Stimulated activated CD8-positive, alpha-beta memory T cell treated with anti-CD3 and anti-CD28 coated beads, Interleukin-15, amount 100 ng/mL, for 4 hours (primary cell): Measurements from ENCODE around the gene ELOVL1.
"Not testable (repeated sequence)": the region's sequence is repeated elsewhere in the genome, so short reads cannot be mapped to it uniquely, and the experiment has no call there.

ENCODE experiments used
- DNase-seq, 2 donors: peaks; one replicate each; pipeline ENCODE4 v3.0.0-alpha.2; 2020; ENCODE audit warnings: low read depth in 2 of 2

ELOVL1 gene

DNA sequence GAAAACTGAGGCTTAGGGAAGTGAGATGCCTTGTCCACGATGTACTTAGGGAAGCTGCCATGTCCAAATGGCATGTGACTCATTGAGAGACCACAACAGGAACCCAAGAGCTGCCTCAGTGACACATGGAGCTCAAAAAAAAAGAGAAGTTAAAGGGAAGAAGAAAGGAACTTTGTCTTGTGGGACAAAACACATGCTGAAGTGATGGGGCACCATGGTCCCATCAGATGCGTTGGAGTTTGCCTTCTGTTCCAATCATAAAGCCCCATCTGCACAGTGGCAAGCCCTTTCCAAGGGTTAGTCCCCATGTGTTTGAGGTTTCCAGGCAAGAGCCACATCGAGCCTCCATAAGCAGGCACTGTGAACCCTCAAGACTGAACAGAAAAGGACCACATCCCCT is 13.8 kb upstream of the ELOVL1 start:
- no peak for DNase-seq

DNA sequence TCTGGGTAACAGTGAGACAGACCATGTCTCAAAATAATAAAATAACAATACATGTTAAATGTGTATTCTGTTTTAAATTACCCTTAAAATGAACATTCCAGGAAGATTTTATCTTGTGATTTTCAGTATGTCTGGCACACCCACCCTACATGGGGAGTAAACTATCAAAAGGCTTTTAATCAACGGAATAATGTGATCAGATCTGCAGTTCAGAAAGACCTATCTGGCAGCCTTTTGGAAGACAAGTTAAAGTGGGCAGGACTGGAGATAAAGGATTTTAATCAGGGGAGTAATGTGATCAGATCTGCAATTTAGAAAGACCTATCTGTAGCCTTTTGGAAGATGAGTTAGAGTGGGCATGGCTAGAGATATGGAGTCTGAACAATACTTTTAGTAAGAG is 11.7 kb upstream of the ELOVL1 start:
- DNase-seq: no peak

DNA sequence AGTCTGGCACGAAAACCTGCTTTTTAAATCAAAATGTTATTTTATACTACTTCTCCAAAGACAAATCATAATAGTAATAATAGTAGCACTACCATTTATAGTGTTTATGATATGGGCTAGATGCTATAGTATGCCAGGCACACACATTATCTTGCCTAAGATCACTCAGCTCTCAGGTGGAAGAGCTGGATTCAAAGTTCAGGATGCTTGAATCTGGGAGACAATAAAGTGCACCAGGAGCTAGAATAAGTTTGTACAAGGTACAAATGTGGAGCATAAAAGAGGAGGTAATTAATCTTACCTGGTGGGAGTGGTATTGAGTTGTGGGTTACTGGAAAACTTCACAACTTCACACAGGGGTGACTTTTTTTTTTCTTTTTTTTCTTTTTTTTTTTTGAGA is 10.0 kb upstream of the ELOVL1 start:
- no peak for DNase-seq

DNA sequence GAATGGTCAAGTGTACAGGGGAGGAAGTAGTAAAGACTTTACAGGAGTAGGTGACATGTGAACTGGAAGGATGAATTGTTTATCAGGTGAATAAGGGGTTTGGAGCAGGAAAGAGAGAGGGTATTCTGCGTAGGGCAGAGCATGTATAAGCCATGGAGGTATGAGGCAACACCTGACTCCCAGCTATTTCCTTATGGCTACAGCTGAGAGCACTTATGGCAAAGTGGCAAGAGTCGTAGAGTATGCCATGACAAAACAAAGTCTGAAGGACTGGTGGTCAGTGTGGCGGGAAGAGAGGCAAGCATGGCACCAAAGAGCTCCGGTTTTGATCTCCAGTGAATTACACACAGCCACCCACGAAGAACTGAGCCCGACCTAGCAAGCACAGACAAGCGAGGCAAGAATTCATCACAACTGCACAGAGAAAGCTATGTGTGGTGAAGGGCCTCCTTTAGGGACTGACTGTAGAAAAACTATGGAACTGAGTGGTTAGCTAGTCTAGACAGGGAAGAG is 9.0 kb upstream of the ELOVL1 start:
- DNase-seq: no peak

DNA sequence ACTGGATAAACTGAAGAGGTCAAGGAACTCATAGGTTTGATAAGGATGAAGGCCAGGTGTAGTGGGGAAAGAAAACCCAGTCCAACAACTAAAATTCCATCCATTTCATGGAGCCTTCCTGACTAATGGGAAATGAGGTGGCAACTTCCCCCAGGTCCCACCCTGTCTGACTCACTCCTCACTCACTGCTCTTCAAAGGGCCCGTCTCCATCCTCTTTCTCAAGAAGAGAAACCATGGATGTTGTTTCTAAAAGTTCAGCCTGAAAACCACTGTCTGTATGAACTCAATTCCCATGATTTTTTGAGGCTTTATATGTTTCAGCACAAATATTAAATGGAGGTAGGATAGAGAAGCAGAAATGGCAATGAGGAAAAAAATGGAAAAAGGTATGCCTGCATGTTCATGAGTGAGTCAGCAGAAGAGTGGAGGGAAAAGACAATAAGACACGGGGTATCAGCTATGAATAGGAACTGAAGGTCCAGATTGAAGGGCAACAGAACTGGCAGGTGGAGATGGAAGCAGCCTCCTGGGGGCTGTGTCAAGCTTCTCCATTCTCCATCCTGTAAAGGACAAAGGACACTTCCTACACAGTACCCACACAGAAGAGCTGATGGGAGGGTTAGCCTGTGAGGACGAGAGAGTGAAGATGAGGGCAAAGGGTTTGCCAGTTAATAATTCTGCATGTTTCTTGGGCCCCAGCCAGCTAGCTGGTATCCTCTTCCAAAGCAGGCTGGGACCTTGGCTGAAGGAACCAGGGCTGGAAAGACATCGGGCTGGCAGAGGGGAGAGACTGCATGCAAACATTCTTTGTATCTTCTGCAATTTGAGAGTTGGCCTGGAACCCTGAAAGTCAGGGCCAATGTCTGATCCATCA is 5.5 kb upstream of the ELOVL1 start:
- no peak for DNase-seq

DNA sequence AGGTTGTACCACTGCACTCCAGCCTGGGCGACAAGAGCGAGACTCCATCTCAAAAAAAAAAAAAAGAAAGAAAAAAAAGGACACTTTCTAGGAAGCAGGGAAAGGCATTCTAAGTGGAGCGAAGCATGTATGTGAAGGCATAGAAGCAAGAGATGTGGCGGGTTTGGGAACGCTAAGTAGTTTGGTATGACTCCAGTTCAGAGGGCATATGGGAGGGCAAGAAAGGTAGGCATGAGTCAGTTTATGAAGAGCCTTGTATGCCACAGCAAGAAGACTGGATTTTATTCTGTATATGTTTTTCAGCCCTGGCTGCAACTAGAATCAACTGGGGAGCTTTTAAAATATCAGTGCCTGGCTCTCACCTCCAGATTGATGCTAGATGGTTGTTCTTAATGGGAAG is 4.4 kb upstream of the ELOVL1 start:
- DNase-seq: no peak

DNA sequence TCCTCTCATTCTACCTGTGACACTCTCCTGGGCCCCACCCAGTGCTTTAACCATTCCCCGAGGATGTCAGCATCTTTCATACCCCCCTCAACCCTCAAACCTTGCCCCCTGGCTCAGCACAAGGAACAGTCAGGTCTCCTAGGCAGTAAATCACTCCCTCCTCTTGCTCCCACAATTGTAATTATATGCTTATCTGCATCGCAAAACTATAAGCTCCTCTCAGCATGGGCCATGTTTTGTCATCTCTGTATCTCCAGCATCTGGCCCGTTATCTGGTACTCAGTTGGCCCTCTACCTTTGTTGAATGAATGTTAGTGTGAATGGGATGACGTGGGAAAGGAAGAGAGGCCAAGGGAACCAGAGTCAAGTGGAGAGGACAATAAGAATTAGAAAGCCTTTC is 2.8 kb upstream of the ELOVL1 start:
- no peak for DNase-seq

DNA sequence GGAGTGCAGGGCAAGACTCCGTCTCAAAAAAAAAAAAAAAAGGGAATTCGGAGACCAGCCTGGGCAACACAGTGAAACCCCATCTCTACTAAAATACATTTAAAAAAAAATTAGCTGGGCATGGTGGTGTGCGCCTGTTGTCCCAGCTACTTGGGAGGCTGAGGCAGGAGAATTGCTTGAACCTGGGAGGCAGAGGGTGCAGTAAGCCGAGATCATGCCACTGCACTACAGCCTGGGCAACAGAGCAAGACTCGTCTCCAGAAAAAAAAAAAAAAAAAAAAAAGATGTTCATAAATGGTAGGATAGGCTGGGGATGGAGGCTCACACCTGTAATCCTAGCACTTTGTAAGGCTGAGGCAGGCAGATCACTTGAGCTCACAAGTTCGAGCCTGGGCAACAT is 2.0 kb upstream of the ELOVL1 start:
- DNase-seq: not testable (repeated sequence)

DNA sequence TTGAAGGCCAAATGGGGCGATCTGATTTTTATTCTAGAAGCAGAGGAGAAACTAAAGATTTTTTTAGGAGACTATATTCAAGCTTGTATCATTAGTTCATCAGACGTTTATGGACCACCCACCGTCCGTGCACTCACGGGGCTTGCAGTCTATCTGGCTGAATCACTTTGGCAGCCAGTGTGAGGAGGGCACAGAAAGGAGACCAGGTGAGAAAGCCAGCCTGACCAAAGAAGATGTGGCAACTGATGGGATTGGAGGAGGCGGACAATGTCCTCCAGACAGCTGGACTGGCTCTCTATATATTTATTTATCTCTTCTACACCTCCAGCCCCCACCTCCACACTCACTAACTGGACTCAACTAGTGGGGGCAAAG is 822 bp upstream of the ELOVL1 start:
- no peak for DNase-seq

DNA sequence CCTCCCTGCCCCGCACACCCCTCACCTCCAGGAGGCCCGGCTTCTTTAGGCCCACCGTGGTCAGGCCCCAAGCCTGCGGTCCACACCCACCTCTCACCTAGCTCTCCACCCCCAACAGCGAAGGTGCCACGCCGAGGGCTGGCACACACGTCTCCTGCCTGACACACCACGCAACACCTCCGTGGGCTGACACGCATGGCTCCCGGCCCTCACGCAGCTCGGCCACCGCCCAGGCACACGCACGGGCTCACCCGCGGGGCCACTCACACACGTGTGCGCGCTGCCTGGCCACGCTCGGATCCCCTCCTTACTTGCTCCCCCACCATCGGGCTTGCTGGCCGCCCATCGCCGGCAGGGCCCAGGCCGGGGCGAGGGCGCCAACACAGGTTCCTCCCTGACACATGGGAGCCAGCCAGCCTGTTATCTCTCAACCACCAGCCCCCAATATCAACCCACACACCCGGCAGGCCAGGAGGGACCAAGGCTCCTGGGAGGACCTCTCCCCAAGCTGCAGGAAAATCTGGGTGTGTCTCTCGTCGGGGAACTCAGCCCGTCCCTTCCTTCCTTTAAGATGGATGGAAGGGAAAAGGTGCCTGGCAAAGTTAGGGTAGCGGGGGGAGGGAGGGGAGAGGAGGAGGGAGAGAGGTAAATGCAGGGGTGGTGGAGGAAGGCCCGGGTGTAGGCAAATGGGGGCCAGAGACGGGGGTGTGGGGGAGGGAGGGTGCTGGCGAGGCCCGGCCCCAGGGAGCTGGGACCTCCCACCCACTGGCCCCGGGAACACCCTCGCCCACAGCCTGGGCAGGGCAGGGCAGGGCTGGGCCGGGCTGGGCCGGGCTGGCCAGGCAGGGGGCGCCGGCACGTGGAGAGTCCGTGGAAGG is 546 bp downstream of the ELOVL1 start:
- no peak for DNase-seq

DNA sequence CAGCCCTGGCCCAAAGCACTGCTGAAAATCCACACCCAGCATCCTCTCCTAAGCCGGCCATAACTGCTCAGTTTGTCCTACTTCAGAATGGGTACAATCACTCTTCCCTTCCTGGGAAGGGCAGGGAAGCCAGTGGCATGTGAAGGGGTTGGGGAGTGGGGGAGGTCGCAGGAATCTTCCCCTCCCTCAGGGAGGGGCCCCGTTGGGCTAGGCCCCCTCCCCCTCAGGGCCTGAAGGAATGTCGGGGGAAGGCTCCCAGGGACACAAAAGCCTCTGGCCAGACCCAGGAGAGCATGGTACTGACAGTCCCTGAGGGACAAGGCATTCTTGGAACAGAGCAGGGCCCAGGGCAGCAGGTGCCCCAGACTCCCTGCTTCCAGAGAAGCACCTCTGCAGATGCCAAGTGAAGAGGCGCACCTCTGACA is 1.2 kb downstream of the ELOVL1 start:
- DNase-seq: no peak

DNA sequence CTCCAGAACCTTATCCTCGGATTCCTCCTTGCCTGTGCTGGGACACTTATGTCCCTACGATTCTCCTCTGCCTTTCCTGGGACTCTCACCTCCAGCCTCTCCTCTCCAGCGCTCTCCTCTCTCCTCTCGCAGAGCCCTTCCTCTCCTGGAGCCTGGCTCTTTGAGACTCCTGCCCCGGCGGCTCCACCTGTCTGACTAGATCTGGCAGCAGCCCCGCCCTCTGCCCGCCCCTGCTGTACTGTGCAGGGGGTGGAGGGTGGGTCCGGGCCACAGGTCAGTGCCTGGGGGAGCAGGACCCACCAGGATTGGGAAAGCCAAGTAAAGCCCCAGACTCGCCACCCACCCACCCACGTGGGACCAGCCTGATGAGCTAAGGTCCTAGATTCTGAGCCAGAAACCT is 1.6 kb downstream of the ELOVL1 start:
- no peak for DNase-seq

DNA sequence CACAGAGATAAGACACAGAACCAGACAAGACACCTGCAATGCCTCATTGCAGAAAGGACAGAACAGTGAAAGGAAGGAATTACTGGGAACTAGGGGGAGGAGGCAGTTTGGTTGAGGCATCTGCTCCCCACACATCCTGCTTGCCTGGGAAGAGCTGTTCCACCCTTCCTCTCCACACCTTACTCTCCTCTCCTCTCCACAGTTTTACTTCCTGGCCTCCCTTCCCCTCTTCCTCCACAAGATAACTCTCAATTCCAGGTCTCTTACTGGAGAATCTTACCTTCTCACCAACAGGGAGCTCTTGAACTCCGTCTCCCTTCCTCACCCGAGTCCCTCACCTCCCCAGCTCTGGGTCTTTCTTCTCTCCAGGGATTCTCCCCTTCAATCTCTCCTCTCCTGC is 2.1 kb downstream of the ELOVL1 start:
- no peak for DNase-seq

DNA sequence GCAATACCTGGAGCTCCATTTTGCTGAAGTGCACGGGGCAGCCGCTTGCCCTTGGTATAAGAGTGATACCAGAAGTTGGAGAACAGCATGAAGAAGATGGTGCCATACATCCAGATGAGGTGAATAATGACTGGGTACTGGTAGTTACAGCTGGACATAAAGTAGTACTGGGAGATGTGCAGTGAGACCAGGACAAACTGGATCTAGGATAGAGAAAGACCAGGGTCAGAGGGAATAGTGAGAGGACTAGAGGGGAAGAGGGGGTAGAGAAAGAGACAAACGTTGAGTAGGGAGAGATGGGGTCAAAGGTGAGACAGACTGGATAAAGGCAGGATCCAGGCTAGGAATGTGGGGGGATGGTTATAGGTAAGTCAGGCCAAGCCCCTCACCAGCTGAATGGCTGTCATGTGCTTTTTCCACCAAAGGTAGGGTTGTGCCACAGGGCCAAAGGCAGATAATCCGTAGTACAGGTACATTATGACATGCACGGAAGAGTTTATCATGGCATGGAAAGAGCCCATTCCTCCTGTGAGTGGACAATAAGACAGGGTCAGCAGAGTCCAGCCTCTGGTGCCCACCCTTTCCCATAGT is 3.8 kb downstream of the ELOVL1 start:
- no peak for DNase-seq

DNA sequence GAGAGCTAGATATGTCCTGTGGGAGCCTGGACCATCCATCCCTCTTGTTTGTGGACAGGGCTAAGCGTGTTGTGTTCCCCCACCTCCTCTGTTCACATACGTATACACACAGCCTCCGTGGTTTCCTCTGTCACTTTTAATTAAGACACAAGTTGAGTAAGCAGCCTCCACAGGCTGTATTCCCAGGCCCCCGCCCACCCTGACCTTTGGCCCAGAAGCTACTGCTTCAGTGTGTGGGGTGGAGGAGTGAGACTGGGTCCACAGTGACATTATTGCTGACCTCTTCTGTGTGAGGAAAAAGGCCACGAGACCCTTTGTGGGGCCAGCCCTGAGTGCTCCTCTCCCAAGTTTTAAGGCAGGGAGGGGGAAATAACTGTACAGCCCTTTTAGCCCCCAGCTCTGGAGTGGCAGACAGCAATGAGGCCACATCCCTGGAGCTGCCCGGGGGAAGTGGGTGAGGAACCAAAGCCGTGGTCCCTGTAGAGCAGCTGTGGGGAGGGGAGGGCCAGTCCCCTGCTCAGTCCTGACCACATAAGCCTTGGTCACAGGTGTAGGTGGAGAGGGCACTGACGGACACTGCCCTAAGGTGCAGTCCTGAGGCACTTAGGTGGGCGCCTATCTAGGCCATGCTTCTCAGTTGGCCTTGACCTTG is 4.4 kb downstream of the ELOVL1 start:
- no peak for DNase-seq

DNA sequence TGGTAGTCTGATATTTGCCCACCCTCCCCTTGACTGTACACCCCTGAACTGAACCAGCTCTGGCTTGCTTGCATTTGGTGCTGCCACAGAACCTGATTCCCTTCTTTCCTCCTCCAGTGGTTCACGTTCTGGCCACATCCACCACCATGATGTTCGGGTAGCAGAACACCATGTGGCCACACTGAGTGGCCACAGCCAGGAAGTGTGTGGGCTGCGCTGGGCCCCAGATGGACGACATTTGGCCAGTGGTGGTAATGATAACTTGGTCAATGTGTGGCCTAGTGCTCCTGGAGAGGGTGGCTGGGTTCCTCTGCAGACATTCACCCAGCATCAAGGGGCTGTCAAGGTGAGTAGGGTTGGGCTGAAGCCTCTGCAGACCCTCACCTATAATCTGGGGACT is 7.2 kb downstream of the ELOVL1 start:
- no peak for DNase-seq

DNA sequence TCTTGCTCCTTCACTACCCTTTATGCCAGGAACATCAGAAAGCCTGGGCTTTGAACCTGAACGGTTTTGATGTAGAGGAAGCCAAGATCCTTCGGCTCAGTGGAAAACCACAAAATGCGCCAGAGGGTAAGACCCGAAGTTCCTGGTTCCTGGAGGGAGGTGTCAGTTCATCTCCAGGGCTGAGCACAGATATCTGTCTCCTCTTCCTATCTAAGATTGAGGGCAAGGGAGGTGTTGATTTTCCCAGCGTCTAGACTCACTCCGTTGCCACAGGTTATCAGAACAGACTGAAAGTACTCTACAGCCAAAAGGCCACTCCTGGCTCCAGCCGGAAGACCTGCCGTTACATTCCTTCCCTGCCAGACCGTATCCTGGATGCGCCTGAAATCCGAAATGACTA is 8.1 kb downstream of the ELOVL1 start:
- no peak for DNase-seq

DNA sequence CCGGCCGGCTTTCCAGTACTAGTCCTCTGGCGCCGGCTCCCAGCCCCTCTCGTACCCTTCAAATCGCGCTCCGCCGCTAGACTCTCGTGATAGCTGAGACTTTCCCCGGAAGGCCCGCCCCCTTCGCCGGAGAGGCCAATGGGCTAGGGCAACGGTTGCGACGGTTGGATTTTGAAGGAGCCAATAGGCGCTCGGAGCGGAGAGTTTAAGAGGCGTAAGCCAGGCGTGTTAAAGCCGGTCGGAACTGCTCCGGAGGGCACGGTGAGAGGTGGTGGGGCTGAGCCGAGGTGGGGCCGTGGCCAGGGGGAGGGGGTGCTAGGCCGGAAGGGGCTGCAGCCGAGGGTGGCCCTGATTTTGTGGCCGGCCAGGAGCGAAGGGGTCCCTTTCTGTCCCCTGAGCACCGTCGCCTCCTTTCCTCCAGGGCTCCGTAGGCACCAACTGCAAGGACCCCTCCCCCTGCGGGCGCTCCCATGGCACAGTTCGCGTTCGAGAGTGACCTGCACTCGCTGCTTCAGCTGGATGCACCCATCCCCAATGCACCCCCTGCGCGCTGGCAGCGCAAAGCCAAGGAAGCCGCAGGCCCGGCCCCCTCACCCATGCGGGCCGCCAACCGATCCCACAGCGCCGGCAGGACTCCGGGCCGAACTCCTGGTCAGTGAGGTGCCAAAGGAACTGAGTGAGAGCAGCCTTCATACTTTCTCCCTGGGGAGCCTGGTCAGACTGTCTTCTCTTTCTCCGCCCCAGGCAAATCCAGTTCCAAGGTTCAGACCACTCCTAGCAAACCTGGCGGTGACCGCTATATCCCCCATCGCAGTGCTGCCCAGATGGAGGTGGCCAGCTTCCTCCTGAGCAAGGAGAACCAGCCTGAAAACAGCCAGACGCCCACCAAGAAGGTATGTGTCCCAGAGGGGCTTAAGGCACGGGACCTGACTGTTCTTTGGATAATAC is 8.8 kb downstream of the ELOVL1 start, which contains the start of gene CDC20:
TSS of gene CDC20 (plus strand) at position 236 of the 948 bp plus-strand sequence. CDS start at position 471, 235 bp downstream.
- peak; percentile 92 to 95 for DNase-seq

DNA sequence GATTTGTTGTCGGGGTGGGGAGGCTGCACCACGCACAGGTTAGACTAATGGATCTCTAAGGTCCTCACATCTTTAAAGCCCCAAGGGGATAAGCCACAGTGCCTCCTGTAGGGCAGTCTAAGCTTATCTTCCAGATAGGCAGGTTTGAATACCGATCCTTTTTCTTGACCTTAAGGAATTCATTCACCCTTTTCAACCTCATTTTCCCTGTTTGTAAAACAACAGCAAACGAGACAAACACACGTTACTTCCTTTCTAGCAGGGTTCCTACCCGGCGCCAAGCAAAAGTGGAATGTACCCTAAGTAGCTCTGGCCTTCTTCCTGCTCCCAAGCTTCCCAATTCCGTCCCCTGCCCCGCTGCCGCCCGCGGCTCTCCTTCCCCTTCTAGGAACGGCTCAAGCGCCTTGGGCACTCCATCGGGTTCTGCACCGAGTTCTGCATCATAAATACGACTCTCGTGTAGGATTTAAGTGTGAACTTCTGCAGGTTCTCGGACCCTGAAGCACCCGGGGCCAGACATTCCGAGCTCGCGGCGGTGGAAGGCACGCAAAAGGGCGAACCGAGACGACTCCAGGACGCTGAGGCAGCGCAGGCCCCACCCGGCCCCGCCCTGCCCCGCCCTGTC is 9.6 kb downstream of the ELOVL1 start:
- no peak for DNase-seq

DNA sequence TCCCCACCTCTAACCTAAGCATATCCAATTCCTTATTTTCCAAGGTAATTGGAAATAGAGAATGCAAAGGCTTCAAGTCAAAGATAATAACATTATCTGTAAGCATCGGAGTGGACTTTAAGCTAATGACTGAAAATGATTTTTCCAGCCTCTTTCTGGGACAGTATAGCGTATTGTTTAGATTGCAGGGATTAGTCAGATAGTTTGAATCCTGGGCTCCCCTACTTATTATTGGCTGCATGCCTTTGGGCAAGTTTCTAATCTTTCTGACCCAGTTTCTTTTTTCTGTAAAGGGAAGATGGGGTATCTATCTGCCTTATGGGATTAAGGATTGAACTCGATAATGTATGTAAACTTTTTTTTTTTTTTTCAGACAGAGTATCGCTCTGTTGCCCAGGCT is 10.6 kb downstream of the ELOVL1 start:
- DNase-seq: no peak
